NCI-H82 treated with DMSO at 0.1 percent for 48 hours (cell line): ENCODE measurements around the gene NAT8L.

ENCODE experiments used
- DNase-seq: peaks from one replicate; lab custom pipeline; 2025; ENCODE audit not compliant: unreplicated experiment; lab: John Stamatoyannopoulos, UW

NAT8L gene

DNA sequence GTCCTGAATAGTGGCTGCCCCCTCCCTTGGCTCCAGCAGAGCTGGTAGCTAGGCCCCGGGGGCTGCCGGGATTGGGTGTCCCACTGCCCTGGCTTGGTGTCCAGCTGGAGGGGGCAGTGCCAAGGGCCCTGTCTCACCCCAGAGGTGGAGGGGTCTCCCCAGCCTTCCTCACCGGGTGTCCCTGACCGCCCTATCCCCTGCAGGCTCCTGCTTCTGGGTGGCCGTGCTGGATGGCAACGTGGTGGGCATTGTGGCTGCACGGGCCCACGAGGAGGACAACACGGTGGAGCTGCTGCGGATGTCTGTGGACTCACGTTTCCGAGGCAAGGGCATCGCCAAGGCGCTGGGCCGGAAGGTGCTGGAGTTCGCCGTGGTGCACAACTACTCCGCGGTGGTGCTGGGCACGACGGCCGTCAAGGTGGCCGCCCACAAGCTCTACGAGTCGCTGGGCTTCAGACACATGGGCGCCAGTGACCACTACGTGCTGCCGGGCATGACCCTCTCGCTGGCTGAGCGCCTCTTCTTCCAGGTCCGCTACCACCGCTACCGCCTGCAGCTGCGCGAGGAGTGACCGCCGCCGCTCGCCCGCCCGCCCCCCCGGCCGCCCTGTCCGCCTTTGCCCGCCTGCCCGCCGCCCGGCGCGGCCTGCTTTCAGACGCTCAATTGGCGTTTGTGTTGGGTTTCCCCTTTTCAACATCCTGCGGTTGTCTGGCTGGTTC is 4.6 kb downstream of the NAT8L start:
- DNase-seq, result no peak

DNA sequence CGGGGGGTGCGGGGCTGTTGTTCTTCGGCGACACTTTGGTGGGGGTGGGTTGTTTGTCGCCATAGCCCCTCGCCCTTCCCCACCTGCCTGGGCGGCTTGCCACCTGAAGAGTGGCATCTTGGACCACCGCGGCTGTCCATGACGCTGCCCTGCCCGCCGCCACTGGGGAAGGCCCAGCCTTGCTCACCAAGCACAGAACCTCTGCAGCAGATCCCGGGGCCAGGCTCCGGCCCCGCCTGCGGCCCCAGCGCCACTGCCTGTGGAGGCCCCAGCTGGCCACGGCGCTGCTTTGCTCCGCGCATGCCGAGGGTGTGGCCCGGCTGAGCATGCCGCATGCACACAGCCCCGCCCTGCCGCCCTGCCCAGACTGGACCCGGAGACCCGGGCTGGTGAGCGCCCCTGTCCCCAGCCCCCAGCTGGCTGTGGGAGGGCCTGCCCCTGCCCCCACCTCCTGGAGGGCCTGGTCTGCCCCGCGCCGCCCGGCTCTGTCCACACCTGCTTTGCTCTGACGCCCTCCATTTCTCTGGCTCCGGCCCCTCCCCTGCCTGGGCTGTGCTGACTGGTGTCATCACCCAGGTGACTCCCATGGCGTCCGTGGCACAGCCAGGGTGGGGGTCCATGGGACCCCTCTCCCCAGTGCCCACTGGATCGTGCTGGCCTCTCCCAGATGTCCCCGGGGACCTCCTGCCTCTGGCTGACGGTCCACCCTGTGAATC is 5.3 kb downstream of the NAT8L start:
- no peak for DNase-seq

DNA sequence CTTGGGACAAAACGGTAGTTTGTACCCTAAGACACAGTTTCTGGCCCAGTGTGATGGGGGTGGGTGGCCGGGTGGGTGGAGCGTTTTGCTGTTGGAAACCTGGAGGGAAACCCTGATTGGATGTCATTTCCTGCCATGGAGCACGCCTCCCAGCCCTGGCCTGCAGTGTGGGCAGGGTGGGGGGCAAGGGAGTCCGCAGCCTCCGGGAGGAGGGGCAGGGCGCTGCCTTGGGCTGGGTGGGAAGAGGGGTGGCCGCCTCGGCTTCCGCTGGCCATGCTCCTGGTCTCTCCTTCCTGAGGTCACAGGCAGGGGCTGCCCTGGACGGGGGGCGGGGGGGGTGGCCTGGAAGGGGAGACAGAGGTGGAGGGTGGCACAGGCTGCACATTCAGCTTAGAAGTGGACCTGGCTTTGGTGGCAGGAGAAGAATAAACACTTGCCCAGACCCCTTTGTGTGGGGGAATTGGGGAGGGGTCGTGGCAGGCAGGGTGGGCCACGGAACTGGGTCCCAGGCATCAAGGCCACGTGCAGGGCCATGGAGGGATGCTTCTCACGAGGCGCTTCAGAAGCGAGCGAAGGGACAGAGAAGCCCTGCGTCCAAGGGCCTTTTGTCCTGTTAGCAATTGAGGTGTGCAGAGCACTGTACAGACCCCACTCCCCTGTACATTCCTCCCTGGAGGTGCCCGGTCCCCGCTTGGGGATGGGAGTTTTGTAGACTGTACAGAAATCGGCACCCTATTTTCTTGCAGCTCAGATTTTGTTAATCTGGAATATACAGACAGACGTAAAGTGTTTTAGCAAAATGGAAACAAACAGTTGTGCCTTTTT is 6.2 kb downstream of the NAT8L start:
- DNase-seq, result no peak

DNA sequence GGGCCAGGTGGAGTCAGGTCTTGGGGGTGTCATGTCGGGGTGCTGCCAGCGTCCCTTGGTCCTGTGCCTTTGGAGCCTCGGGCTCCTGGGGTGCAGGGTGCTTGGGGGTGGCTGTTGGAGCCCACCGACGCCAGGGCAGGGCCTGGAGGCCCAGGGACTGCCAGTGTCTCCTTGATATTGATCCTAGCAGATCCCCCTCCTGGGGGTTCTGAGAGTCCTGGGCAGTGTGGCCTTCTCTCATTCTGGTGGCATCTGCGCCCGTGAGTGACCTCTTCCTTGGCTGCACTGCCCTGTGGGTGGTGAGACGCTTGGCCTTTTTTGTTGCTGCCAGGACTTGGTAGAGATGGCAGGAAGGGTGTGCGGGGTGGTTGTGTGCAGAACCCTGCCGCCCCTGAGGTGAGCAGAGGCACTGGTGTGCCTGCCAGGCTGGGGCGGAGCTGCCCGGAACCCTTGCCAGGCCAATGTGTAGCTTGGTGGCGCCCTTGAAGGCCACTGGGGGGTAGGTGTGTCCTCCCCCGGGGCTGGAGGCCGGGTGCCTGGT is 7.0 kb downstream of the NAT8L start:
- no peak for DNase-seq

DNA sequence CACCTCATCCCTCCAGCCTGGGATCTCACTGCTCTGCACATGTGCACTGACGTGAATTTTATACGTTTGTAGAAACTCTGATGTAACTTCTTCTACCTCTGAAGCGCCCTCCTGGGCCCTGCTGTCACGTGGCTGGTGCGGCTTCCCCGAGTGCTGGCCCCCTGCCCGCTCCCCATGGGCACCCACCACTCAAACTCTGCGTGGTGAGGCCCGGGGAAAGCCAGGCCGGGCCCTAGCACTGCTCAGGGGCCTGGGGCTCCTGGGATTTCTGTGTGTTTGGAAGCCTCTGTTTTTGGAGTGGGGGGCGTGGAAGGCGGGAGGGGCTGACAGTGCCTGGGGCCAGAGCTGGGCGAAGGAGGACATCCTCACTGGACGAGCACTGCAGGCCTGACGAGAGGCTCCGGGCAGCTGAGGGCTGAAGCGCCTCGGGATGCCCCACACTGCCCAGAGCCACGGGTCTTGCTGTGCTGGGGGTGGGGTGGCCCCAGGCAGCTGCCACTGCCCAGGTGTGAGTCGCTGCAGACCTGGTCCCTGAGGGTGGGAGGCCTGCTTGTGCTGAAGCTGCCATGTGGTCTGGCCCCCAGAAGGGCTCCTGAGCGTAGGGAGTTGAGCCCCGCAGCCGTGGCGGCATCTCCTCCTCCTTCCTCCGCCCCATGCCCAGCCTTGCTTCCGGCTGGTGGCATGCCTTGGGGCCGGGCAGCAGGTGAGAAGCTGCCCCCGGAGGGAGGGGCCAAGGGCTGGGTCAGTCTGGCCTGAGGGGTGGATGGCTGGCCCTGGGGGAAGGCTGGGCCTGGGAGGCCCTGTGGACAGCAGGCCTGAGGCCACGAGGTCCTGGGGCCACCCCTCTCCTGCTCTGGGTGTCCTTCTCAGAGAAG is 7.7 kb downstream of the NAT8L start:
- DNase-seq, result no peak

DNA sequence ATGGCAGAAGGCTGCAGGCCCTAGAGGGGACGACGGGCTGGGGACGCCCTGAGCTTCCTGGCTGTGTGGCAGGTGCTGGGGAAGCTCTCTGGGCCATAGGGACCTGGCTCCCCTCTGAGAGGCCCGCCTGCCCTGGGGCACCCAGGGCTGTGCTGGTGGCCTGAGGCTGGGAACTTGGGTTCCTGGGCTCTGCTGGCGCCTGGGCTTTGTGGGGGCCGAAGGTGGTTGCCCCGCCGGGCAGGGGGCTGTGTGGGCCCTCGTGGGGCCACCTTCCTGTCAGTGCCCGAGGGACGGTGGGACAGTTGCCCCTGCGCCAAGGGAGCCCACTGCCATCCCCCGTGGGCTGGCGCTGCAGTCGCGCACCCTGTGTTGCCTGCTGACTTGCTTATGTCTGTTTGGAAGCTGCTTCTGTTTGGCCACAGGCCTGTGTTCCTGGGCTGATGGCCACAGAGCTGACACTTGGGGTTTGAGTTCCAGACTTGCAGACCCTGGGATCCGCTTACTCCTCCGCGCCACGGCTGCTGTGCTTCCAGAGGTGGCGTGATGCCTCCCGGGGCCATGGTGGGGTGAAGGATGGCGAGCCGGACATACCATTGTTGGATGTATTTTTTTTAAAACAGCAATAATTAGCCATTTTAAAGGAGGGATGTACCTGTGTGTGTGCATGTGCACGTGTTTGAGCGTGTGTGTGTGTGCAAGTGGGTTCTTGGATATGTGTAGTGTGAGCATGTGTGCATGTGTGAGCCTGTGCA is 8.5 kb downstream of the NAT8L start:
- DNase-seq, result no peak

DNA sequence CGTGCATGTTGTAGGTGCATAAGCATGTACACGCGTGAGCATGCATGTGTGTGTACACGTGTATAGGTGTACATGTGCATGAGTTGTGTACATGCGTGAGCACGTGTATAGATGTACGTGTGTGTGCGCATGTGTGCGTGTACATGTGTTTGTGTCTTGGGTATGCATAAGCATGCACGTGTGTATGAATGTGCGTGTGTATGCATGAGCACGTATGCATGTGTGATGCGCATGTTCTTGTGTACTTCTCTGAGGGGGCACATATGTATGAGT is 9.0 kb downstream of the NAT8L start:
- DNase-seq, result no peak

DNA sequence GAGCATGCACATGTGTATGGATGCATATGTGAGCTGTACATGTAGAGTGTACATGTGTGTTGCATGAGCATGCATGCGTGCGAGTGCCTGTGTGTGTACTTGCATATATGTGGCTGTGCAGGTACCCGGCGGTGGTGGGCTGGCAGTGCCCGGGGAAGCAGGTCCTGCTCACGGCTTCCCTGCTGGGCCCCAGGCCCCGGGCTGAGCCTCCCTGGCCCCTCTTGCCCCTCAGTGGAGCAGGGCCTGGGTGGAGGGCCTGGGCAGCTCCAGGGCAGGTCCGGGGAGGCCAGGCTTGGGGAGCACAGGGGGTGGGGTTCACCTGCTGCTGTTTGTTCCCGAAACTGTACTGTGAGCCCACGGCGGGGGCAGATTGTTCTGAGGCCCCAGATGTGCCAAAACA is 9.4 kb downstream of the NAT8L start:
- DNase-seq, result no peak

DNA sequence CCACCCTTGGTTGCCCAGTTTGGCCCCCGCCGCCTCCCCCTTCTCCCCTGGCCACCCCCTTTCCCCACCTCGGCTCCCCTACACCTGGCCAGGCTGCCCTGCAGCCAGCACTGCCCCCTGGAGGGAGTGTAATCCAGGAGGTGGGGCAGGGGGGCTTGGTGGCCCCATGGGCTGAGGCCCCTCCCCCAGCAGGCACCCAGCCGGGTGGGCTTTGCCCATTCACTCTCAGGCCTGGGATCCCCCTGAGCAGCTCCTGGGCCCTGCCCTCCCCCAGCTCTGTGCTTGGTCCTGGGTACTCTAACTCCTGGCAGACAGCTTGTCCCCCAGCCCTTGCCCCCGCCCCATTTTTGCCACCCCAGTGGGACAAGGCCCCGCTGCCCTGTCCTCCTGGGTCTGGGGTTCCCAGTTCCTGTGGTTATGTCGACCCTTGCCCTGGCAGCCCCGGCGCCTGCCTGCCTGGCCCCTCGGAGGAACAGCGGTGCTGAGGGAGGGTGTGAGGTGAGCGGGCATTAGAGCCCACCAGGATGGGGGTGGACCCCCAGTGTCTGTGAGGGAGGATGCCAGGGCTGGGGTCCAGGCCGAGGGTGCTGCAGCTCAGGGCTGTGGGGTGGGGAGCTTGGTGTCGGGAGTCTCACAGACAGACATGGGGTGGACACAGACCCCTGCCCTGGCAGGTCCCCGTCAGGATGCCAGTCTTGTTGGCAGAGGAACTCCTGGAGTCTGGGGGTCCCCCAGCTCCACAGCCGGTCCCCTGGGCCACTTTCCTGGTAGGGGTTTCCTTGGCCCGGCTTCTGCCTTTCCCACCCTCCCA is 10.2 kb downstream of the NAT8L start:
- no peak for DNase-seq

DNA sequence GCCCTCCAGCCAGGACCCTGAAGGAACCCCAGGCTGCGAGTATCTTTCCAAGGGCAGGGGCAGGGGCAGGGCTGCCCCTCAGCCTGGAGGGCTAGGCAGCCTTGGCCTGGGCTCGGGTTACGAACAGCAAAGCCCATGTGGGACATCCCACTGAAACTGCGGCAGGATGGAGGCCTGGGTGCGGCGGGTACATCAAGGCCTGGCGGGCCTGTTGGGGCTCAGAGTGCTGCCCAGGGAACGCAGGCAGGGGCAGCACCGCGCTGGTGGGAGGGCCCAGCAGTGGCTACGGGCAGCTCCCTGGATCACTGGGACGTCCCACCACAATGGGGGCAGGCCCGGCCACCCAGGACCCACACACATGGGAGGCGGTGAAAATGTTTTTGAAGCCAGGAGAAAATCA is 10.9 kb downstream of the NAT8L start:
- no peak for DNase-seq

DNA sequence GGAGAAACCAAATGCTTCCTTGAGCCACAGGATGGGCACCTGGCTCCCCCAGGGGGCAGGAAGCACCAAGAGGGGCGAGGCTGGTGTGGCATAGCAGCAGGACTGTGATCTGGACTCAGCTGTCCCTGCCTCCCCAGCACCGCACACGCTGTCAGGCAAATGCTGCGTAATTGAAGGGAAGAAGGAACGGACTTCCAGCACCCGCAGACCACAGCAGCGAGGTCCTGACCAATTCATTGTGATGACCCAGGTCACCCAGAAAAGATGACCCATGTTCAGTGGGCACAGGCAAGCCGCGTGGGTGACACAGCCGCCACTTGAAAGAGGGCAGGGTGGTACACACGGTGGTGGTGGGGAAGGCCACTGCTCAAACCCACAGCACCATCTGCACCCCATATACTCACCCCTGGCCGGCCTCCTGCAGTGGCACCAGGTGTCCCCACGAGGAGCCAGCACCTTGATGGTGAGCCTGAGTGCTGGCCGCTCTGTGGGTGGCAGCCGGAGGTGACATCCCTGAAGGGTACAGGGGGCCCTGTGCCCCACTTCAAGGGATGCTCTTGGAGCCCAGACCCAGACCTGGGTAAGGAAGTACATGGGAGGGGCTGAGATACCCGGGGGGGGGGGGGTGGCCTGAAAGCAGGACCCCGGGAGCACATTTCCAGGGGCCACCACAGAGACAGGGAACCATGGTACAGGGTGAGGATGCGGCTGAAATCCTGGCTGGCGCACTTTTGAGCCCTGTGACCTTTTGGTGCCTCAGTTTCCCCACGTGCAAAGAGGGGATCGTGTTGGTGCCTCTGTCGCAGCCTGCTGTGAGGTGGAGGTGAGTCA is 11.5 kb downstream of the NAT8L start:
- no peak for DNase-seq

DNA sequence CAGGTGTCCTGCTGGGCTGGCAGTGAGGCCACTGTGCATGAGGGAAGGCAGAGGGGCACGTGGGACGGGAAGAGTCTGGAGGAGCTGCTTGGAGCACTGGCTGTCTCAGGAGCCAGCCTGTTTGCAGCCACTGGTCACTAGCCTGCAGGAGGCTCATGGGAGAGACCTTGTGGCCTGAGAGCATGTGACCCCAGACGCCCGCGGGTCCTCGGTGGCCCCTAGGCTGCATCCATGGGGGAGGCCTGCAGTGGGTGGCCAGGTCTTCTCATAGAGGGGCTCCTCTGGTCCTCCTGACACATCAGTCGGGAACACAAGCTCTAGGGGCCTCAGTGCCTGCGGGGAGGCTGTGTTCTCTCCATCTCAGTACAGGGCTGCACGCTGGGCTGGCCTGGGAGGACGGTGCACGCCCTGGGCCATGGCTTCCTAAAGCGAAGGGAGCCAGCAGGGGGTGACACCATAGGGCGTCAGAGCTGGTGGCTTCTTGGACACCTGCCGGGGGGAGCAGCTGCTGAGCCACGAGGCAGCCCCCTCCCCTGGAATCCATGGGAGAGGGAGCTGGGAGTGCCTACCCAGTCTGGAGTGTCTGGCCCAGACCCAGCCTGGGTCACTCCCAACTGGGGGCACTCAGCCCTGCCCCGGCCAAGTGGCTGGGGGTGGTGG is 12.3 kb downstream of the NAT8L start:
- no peak for DNase-seq

DNA sequence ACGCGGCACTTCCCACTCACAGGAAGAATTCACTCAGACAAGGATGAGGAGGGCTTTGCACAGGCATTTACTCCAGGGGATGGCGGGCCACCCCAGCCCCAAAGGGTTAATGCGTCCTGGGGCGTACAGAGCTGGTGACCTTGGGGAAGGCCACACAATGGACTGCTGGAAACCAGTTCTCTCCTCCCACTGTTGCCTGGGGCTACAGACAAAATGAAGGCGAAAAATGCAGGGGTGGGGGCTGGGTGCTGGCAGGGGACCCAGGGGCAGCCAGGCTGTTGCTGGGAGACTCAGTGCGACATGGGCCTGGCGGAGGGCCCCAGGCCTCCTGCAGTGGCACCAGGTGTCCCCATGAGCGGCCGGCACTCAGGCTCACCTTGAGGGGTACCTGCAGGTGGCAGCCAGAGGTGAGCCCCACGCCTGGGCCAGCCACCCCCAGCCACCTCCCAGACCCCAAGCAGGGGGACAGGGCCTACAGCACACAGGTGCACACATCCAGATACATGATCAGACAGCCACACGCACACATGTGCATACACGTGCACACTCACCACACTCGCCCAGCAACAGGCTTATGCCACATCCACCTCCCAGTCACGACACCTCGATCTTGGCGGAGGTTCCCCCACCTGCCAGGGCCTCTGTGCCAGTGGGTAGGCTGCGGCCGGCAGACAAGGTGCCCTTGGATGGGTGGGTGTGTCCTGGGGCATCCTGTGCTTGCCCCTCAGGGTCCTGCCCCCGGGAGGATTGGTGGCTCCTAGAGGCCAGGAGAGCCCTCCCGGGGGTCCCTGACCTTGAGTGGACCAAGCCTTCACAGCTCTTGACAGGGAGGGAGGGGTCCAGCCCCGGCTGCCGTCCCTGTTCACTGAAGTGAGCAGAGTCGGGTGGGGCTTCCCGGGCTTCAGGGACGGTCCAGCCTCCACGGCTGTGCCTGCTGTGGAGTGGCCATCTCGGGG is 13.1 kb downstream of the NAT8L start:
- no peak for DNase-seq

DNA sequence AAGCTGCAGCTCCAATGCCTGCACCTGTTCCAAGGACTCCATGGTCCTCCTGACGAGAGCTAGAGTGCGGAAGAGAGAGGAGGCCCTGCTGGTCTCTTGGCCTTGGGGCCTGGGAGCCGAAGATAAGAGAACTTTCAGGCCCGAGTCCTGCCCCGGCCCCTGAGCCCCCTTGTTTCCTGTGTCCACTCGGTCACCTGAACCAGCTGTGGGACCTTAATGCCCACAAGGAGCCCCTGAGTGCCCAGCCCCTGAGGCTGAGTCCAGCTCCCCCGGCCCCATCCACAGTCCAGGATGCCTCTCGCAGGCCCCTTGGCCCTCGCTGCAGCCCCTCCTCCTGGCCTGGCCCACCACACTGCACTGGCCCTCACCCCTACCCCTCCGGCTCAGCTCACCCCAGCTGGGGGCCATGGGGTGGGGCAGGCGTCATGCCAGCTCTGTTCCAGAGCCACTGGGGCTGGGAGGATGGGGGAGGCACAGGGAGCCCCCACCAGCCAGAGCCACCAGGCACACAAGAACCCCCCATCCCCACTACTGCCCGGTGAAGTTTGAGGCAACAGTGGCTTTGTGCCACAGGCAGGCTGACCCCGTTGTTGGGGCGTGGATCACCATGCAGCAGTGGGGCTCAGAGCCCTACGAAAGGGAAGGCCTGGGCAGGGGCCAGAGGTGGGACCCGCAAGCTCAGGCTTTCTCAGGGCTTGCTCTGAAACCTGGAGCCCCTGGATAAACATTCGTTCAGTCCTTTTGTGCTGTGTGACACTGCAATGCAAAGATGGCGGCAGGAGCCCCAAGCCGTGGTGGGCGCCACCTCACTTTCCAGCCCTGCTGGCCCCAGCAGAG is 14.1 kb downstream of the NAT8L start:
- no peak for DNase-seq

DNA sequence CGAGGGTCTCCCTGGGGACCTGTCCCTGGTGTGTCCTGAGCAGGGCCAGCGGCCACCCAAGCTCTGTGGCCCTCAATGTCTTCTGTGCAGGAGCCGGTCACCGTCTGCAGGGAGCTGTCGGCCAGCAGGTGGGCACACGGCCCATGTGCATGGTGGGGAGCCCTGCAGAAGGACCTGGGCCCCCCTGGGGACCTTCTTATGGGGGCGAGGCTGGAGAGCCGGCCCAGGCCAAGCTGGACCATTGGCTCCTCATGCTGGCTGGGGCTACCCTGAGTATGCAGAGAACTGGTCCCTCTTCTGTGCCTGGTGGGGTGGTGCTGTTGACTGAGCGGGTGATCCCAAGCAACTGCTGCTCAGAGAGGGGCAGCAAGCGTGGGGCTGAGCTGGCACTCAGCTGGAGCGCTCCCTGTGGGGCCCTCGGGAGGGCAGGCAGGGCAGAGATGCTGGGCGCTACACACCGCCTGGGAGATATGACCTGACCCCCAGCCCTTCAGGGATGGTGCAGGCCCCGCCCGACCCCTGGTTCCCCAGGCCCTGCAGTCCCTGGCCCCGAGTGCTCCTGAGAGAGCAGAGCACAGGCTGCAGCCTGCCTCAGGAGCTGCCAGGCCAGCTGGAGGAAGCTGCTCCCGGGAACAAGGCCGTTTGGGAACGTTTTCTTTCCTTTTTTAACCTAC is 14.8 kb downstream of the NAT8L start:
- no peak for DNase-seq
